H1 (cell line): ENCODE measurements around the gene ST6GALNAC2. TPM values are rescaled to one million over a fixed set of nuclear protein-coding genes. Genes with fewer than 3 reads are reported as not detected.
"Not testable (repeated sequence)": the region's sequence is repeated elsewhere in the genome, so short reads cannot be mapped to it uniquely, and the experiment has no call there.

Source experiments
- CTCF ChIA-PET: fragments of 300-600 bp; sonication (Branson Sonifier 250); formaldehyde crosslinking; loops from one replicate; lab custom pipeline; 2021; ENCODE audit not compliant: partially characterized antibody; lab: Charles Lee
- POLR2A ChIA-PET: fragments of 300-600 bp; sonication (Branson Sonifier 250); formaldehyde crosslinking; loops from one replicate; lab custom pipeline; 2021; ENCODE audit warnings: inconsistent platforms; ENCODE audit not compliant: partially characterized antibody; lab: Charles Lee
- DNase-seq, 2 experiments: peaks; one replicate each; pipeline versions ENCODE4 v3.0.0 to v3.0.0-alpha.2; 2010 to 2022; ENCODE audit warnings: low spot score in 2 of 2, low read depth in 1 of 2, mixed read lengths in 1 of 2
- FAIRE-seq: peaks from 2 replicates; lab custom pipeline; 2011; peaks lifted over from hg19 to GRCh38; lab: Jason Lieb, UNC
- H2AFZ ChIP-seq: 2 replicates; pipeline ENCODE4 v1.8.1; 2012; ENCODE audit warnings: low read length, inconsistent platforms
- H2AK5ac ChIP-seq: 2 replicates; pipeline ENCODE4 v1.6.1; 2013; ENCODE audit warnings: low read depth, low read length
- H2BK120ac ChIP-seq: replicated peaks from 2 replicates; pipeline ENCODE3; 2013; ENCODE audit warnings: low read depth, low read length, inconsistent platforms
- H2BK12ac ChIP-seq: 2 replicates; pipeline ENCODE4 v1.6.1; 2013; ENCODE audit warnings: low read depth, low read length
- H2BK15ac ChIP-seq: 2 replicates; pipeline ENCODE4 v1.6.1; 2013; ENCODE audit warnings: low read length
- H2BK20ac ChIP-seq: 2 replicates; pipeline ENCODE4 v1.6.1; 2013; ENCODE audit warnings: low read length
- H2BK5ac ChIP-seq: 2 replicates; pipeline ENCODE4 v1.6.1; 2013; ENCODE audit warnings: low read depth, low read length
- H3K14ac ChIP-seq: 2 replicates; pipeline ENCODE4 v1.6.1; 2013; ENCODE audit warnings: inconsistent platforms; ENCODE audit not compliant: insufficient read length
- H3K18ac ChIP-seq: 2 replicates; pipeline ENCODE4 v1.6.1; 2013; ENCODE audit warnings: low read length; ENCODE audit errors: extremely low read depth
- H3K23ac ChIP-seq: 2 replicates; pipeline ENCODE4 v1.6.1; 2013; ENCODE audit warnings: inconsistent platforms; ENCODE audit not compliant: insufficient read length
- H3K23me2 ChIP-seq: 2 replicates; pipeline ENCODE4 v1.6.1; 2013; ENCODE audit warnings: low read depth, low read length
- H3K27ac ChIP-seq: 2 replicates; pipeline ENCODE4 v1.6.1; 2011; ENCODE audit warnings: low read depth, low read length, inconsistent platforms
- H3K27me3 ChIP-seq, 4 experiments: replicated peaks in 1 of 4; 1 replicate in 1 of 4; 2 replicates in 3 of 4; pipeline versions ENCODE4 v1.6.1 to v1.8.1; 2011 to 2013; ENCODE audit warnings: low read length in 3 of 4, mild to moderate bottlenecking in 3 of 4, inconsistent platforms in 2 of 4, mixed read lengths in 2 of 4, moderate library complexity in 1 of 4; ENCODE audit not compliant: control insufficient read depth in 3 of 4, insufficient read depth in 3 of 4; ENCODE audit errors: extremely low read depth in 1 of 4
- H3K36me3 ChIP-seq, 4 experiments: 2 replicates each; pipeline versions ENCODE4 v1.6.1 to v1.8.1; 2011 to 2013; ENCODE audit warnings: mild to moderate bottlenecking in 4 of 4, low read length in 3 of 4, moderate library complexity in 2 of 4, control low read depth in 1 of 4, inconsistent platforms in 1 of 4; ENCODE audit not compliant: insufficient read depth in 4 of 4, control insufficient read depth in 2 of 4
- H3K4ac ChIP-seq: replicated peaks from 2 replicates; pipeline ENCODE3; 2013; ENCODE audit warnings: low read length, low read depth, mixed read lengths, inconsistent platforms; ENCODE audit not compliant: insufficient read length
- H3K4me1 ChIP-seq, 4 experiments: replicated peaks in 1 of 4; 1 replicate in 1 of 4; 2 replicates in 3 of 4; pipeline versions ENCODE4 v1.6.1 to v1.8.1; 2011 to 2013; ENCODE audit warnings: low read length in 3 of 4, inconsistent platforms in 2 of 4, mixed read lengths in 1 of 4; ENCODE audit not compliant: insufficient read depth in 4 of 4, control insufficient read depth in 3 of 4
- H3K4me2 ChIP-seq, 2 experiments: 2 replicates each; pipeline versions ENCODE4 v1.6.1 to v1.8.1; 2011 to 2013; ENCODE audit warnings: low read depth in 2 of 2, low read length in 2 of 2, control low read depth in 1 of 2, inconsistent platforms in 1 of 2, mild to moderate bottlenecking in 1 of 2; ENCODE audit not compliant: insufficient read depth in 1 of 2
- H3K4me3 ChIP-seq, 4 experiments: fragments of 200-600, 300-600 bp in 1 of 4; sonication (generic), shearing (Covaris generic), sonication (Bioruptor Twin) in 1 of 4; 2 replicates each; pipeline versions ENCODE4 v1.5.1 to v1.8.1; 2011 to 2016; ENCODE audit warnings: low read length in 4 of 4, low read depth in 3 of 4, control low read depth in 2 of 4, inconsistent platforms in 2 of 4, mild to moderate bottlenecking in 2 of 4, mixed read lengths in 1 of 4, moderate library complexity in 1 of 4; ENCODE audit not compliant: insufficient read depth in 2 of 4; ENCODE audit errors: extremely low read depth in 1 of 4
- H3K56ac ChIP-seq: replicated peaks from 2 replicates; pipeline ENCODE3; 2013; ENCODE audit warnings: low read depth, mild to moderate bottlenecking, mixed read lengths, low read length, inconsistent platforms; ENCODE audit not compliant: insufficient read length
- H3K79me1 ChIP-seq: 2 replicates; pipeline ENCODE4 v1.6.1; 2013; ENCODE audit warnings: low read depth, low read length, control low read depth
- H3K79me2 ChIP-seq, 2 experiments: 2 replicates each; pipeline versions ENCODE4 v1.6.1 to v1.8.1; 2012 to 2013; ENCODE audit warnings: low read length in 2 of 2, mild to moderate bottlenecking in 2 of 2, inconsistent platforms in 1 of 2; ENCODE audit not compliant: insufficient read depth in 2 of 2, control insufficient read depth in 1 of 2
- H3K9ac ChIP-seq, 4 experiments: replicated peaks in 1 of 4; 1 replicate in 1 of 4; 2 replicates in 3 of 4; pipeline versions ENCODE4 v1.6.1 to v1.8.1; 2011 to 2013; ENCODE audit warnings: low read depth in 3 of 4, low read length in 3 of 4, control low read depth in 2 of 4, mild to moderate bottlenecking in 2 of 4, moderate library complexity in 2 of 4, inconsistent platforms in 1 of 4; ENCODE audit errors: extremely low read depth in 1 of 4
- H3K9me3 ChIP-seq, 2 experiments: 2 replicates each; pipeline versions ENCODE4 v1.6.1 to v1.8.1; 2012 to 2013; ENCODE audit warnings: mild to moderate bottlenecking in 2 of 2, moderate library complexity in 2 of 2, control low read depth in 1 of 2, inconsistent platforms in 1 of 2, low read depth in 1 of 2, low read length in 1 of 2, mixed read lengths in 1 of 2; ENCODE audit not compliant: insufficient read depth in 2 of 2
- H4K20me1 ChIP-seq, 2 experiments: replicated peaks in 1 of 2; 2 replicates each; pipeline versions ENCODE3 to v1.8.1; 2011 to 2013; ENCODE audit warnings: inconsistent platforms in 2 of 2, low read length in 2 of 2, mild to moderate bottlenecking in 1 of 2; ENCODE audit not compliant: insufficient read depth in 2 of 2, control insufficient read depth in 1 of 2
- H4K5ac ChIP-seq: 2 replicates; pipeline ENCODE4 v1.6.1; 2013; ENCODE audit warnings: low read length, low read depth, mixed read lengths, inconsistent platforms; ENCODE audit not compliant: insufficient read length
- H4K8ac ChIP-seq: 2 replicates; pipeline ENCODE4 v1.8.0; 2013; ENCODE audit warnings: mild to moderate bottlenecking, moderate library complexity, low read length, inconsistent platforms; ENCODE audit not compliant: insufficient read depth; ENCODE audit errors: extremely low read depth
- H4K91ac ChIP-seq: replicated peaks from 2 replicates; pipeline ENCODE3; 2013; ENCODE audit warnings: low read length, mixed read lengths, inconsistent platforms; ENCODE audit not compliant: insufficient read length
- WGBS, 2 experiments: shearing (Covaris generic) in 1 of 2; methylation state at CpG; one replicate each; pipeline versions ENCODE4 v1.1.6 to v1.1.7; 2013 to 2015; ENCODE audit warnings: low lambda C conversion rate in 2 of 2, mixed read lengths in 2 of 2, inconsistent platforms in 1 of 2, low coverage in 1 of 2, missing lambda C conversion rate in 1 of 2; ENCODE audit not compliant: insufficient replicate concordance in 2 of 2, insufficient coverage in 1 of 2, insufficient read length in 1 of 2; ENCODE audit errors: extremely low coverage in 1 of 2, missing lambda C conversion rate in 1 of 2; 5-methylcytosine and 5-hydroxymethylcytosine counted together
- polyA plus RNA-seq, 7 experiments: library from polyadenylated mRNA; depleted of rRNA in 3 of 7; stranded (reverse) in 5 of 7; unstranded in 2 of 7; fragments of >200 nt in 5 of 7; fragments of 200-250 nt in 2 of 7; gene quantifications; 1 replicate in 5 of 7; 2 replicates in 1 of 7; 4 replicates in 1 of 7; pipeline versions ENCODE4 v1.2.1 to v1.2.3, GENCODE V29; 2011 to 2013; ENCODE audit warnings: missing spikeins in 2 of 7, mixed read lengths in 2 of 7
- total RNA-seq: library from RNA; stranded (reverse); fragmentation: NEBNext Ultra II Directional; extraction: Animal tissue kit (Norgen Biotek cat#: 25700); gene quantifications from 2 replicates; pipeline ENCODE4 v1.2.1, GENCODE V29; 2021

Gene ST6GALNAC2
- total and polyA plus RNA-seq, 2 of the 8 experiments (the other 6 are each of a cell fraction or from before 2014, with no cell fraction given) = 0.09 TPM; not detected in 1

DNA sequence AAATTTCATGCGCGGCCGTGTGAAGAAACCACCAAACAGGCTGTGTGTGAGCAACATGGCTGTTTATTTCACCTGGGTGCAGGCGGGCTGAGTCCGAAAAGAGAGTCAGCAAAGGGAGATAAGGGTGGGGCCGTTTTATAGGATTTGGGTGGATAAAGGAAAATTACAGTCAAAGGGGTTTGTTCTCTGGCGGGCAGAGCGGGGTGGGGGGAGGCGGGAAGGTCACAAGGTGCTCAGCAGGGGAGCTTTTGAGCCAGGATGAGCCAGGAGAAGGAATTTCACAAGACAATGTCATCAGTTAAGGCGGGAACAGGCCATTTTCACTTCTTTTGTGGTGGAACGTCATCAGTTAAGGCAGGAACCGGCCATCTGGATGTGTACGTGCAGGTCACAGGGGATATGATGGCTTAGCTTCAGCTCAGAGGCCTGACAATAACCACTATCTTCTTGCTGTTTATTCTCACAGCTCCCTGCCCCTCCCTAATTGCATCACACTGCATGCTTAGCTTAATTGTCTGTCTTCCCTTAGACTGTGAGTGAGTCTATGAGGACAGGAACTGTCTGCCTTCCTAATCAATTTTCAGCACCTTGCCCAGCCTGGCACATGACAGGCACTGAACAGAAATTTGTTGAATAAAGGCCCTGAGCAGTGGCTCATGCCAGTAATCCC lies 25.6 kb upstream of the ST6GALNAC2 start:
- H3K18ac ChIP-seq, FAIRE-seq, H3K36me3 ChIP-seq, H2AFZ ChIP-seq, H3K4me1 ChIP-seq, H3K79me2 ChIP-seq, H3K4me2 ChIP-seq, H3K9ac ChIP-seq, H2AK5ac ChIP-seq, H3K23me2 ChIP-seq, H3K27ac ChIP-seq, H3K79me1 ChIP-seq, H2BK20ac ChIP-seq, DNase-seq, H2BK5ac ChIP-seq, H4K20me1 ChIP-seq, H2BK15ac ChIP-seq, H3K14ac ChIP-seq, H3K56ac ChIP-seq, H2BK12ac ChIP-seq, H3K4me3 ChIP-seq, H4K5ac ChIP-seq, H4K8ac ChIP-seq, H3K23ac ChIP-seq, H3K27me3 ChIP-seq: not testable (repeated sequence)
- peaks cover 11 to 13% of the 10 kb centered on the region in 2 experiments for H3K9me3 ChIP-seq
- WGBS, 2 experiments = 67% methylated on average over 11 of the region's 13 CpGs; no CpG with 5 or more reads in 1 of the 2 experiments
- H4K91ac ChIP-seq = peak overlapping the region; percentile 30
- peak overlapping the region; percentile 90 for H2BK120ac ChIP-seq
- ChIA-PET CTCF (interaction anchor here (0.8 to 5.1 kb wide), 6 partner anchors 13 to 88 kb away, joined by 3 to 35 read pairs (median 7); no protein-coding TSS in a partner anchor), POLR2A (interaction anchor here (0.7 to 1.4 kb wide), 3 partner anchors 10 to 54 kb away, joined by 3 to 5 read pairs (median 3); no protein-coding TSS in a partner anchor)
- peak overlapping the region; percentile 85 for H3K4ac ChIP-seq
